TTC549 (cell line): ENCODE data around the gene AMH.

Experiments
- FAIRE-seq: peaks from 2 replicates; lab custom pipeline; 2012; peaks lifted over from hg19 to GRCh38; lab: Jason Lieb, UNC

AMH gene

DNA sequence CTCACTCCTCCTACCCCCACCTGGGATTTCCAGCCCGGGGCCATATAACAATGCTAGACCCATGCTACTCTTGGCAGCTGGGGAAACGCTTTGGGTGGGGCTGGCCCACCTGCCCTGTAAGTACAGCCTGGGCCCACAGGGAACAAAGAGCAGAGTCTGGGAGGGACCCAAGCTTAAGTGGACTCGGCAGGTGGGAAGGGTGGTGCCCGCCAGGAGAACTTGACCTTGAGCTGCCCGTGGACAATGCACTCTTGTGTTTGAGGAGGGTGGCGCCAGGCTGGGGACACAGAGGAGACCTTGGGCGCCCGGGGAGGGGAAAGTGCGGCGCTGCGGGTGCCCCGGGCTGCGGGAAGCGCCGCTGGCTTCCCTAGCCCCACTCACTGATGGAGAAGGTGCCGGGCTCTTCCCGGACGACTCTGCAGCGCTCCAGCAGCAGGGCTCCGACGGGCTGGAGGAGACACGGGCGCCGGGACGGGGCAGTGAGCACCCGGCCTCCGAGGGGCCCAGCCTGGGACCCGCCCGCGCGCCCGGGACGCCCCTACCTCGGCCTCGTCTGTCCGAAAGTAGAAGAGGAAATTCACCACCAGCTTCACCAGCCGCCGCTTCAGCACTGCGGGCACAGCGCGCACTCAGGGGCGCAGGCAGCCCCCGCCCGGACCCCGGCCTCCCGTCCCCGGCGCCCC, 13.6 kb upstream of the AMH start:
- no peak for FAIRE-seq

DNA sequence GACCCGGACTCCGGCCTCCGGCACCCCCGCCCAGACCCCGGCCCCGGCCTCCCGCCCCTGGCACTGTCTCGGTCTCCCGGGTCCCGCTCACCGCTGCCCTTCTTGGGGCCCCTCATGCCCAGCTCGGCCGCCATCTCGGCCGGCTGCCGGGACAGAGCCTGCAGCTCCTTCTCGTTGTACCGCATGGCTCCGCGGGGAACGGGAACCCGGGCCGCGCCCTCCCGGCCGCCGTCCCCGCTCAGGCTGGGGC, 13.1 kb upstream of the AMH start:
- no peak for FAIRE-seq

DNA sequence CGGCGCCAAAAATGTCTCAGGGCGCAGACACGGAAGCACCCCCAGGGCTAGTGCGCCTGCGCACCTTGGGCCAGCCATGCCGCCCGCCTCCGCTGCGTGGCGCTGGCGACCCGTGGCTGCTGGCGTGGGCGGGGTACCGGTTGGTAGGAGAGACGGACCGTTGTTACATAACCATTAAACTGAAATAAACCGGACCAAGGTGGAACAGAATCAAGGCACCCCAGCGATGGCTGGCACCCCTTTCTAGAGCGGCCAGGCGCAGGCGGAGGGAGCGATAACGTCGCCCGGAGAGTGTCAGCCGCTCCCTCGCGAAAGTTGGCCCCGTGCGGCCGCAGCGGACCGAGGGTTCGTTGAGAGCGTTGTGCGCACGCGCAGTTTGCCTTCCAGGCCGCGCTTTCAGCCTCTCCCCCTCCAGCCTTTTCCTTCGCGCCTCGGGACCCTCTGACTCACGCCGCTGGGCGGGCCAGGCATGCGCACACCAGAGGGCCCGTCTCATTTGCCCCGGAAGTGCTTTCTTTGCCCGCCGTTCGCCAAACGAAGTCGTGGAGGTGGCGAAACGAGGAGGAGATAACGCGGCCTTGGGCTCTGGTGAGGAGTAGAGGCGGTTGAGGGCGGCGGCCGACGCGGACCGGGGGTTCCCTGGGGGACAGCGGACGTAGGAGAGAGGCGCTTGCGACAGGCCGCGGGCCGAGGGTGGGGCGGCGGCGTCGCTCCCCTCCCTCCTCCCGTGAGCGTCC, 12.6 kb upstream of the AMH start, which contains the start of the genes PLEKHJ1 and SF3A2:
PLEKHJ1 (minus strand) TSS at position 16 of the 737 bp plus-strand sequence. CDS start 81 bp downstream, outside the sequence.
SF3A2 (plus strand) TSS at position 511 of the 737 bp plus-strand sequence. CDS start 6,595 bp downstream, outside the sequence.
- FAIRE-seq: peak; percentile 64

DNA sequence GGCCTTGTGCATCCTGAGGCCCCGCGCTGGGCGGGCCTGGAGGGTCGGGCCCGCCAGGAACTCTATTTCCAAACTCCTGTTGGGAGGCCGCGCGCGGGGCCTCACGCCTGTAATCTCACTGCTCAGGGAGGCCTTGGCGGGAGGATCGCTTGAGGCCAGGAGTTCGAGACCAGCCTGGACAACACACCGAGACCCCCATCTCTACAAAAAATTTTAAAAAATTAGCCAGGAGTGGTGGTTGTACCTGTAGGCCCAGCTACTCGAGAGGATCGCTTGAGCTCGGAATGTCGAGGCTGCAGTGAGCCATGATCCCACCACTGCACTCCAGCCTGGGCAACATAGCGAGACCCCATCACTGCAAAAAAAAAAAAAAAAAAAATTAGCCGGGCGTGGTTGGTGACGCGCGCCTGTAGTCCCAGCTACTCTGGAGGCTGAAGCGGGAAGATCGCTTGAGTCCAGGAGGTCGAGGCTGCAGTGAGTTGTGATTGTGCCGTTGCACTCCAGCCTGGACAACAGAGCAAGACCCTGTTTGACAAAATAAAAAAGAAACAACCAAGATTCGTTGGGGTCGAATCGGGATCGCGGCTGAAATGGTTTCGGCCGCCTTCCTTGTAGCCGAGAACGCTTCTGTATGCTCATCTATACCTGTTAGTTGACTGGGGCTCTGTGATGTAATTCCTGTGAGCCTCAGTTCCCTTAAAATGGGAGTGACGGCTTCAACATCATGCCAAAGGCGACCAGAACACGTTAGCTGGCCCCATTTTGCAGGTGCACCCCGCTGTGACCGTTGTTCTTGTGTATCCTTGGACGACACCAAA, 11.9 kb upstream of the AMH start:
- no peak for FAIRE-seq

DNA sequence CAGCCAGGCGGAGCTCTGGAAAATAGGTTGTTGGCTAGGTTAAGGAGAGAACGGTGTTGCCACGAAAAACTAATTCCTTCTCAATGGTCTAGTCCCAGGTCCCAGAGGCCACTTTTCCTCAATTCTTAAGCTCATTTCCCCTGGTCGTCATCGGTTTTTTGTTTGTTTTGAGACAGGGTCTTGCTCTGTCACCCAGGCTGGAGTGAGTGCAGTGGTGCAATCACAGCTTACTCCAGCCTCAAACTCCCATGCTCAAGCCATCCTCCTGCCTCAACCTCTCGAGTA, 11.3 kb upstream of the AMH start:
- FAIRE-seq: no peak

DNA sequence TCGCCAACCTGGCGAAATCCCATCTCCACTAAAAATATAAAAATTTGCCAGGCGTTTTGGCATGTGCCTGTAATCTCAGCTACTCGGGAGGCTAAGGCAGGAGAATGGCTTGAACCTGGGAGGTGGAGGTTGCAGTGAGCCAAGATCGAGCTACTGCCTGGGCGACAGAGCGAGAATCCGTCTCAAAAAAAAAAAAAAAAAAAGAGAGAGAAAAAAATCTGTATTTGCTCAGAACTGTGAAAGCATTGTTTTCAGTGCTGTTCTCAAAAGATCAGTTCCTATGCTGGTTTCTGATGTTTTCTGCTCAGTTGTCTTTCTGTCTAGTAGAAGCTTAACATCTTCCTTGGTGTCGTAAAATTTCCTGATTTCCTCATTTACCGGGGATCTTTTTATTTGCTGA, 9.9 kb upstream of the AMH start:
- FAIRE-seq: no peak

DNA sequence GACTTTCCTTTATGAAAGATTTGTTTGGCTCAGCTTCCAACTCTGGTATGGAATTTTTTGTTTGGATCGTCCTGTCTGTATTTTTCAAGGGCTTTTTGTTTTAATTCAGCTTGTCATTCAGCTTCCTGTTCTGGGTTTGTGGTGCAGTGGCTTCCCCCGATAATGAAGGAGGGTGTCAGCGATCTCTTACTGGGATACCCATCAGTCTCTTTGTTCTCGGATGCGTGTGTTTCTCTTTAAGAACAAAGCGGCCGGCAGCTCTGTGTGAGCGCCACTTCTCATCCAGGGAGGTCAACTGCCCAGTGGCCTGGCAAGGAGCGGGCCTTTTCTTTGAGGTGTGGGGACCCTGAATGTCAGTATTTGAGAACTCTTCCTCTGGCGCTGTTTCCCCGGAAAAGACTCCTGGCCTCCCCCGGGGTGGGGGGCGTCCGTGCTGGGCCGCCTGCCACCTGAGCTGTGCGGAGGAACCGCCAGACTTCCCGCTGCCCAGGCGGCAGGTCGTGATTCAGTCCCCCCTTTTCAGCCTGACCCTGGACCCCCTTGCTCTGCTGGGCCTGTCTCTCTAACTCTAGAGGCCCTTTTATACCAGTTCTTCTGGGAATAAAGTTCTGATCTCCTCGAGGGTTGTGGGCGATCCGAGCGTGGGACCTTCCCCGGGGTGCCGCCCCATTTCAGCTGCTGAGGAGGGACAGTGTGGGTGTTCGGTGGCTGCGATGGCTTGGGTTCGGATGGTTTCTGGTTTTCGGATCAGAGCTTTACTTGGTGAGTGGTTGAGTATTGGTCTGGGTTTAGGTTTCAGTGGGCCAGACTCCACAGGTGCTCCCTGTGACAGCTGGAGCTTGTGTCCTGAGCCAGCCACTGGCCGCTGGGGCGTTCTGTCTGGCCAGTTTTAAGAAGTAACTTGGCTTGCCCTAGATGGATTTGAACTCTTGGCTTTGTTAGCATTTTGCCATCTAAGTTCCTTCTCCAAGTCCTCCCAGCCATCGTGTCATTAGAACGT, 9.1 kb upstream of the AMH start:
- FAIRE-seq: no peak

DNA sequence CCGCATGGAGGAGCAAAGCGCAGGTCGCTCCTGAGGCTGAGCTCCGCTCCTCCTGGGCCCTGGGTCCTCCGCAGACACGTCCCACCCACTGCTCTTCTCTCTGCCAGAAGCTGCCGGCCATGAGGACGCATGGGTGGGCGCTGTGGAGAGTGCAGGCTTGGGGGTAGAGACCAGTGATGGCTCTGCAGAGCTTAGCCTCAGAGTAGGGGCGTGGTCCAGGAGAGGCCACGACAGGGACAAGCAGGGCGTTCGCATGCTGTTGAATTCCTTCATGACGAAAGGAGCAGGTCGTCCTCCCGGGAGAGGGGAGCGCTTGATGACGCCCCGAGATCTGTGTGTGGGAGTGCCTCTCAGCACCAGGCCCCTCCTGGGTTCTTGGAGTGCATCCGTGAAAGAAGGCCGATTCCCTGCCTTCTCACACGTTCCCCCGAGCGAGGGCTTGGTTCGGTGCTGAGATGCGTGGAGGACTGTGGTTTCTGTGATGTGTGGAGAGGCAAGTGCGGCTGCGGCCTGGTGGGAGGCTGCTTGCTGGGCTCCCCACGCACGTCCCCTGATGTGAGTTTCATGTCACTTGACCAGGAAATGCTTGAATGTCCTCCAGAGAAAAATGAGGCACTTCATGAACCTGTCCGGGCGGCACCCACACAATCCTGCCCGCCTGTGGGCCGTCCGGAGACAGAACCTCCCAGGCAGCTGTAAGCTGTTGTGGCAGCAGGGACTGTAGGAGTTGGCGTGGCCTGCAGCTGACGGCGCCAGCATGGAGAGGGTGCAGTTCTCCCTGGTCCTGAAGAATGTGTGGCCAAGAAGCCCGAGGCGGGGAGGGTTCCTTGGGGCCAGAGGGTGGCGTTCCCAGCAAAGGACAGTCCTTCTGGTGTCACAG, 8.0 kb upstream of the AMH start:
- no peak for FAIRE-seq

DNA sequence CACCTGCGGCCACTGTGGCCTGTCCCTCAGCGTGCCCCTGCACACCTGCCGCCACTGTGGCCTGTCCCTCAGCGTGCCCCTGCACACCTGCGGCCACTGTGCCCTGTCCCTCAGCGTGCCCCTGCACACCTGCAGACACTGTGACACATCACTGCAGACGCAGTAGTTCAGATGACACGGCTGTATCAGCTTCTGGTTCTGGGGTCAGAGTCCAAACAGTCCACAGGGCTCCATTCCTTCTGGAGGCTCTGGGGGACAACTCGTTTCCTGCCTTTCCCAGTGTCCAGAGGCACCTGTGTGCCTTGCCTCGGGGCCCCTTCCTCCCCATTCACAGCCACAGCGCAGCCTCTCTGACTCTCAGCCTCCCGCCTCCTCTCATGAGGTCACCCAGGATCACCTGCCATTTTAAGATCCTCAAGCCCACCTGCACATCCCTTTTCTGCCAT, 7.0 kb upstream of the AMH start:
- no peak for FAIRE-seq

DNA sequence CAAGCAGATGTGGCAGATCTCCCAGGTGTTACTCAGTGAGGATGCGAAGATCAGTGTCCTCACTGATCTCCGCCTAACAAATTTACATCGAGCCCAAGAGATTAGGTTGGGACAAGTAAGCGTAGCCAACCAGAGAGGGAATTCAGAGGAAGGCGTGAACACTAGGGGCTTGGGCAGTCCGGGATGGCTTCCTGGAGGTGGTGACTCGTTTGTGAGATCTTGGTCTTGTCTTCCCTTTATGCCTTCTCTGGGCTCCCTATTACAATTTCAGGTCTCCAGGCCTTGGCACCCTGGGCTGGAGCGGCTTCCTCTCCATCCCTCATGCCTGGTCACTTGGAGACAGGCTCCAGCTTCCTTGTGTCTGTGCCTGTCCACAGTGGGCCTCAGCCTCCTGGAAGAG, 6.3 kb upstream of the AMH start:
- FAIRE-seq: no peak

DNA sequence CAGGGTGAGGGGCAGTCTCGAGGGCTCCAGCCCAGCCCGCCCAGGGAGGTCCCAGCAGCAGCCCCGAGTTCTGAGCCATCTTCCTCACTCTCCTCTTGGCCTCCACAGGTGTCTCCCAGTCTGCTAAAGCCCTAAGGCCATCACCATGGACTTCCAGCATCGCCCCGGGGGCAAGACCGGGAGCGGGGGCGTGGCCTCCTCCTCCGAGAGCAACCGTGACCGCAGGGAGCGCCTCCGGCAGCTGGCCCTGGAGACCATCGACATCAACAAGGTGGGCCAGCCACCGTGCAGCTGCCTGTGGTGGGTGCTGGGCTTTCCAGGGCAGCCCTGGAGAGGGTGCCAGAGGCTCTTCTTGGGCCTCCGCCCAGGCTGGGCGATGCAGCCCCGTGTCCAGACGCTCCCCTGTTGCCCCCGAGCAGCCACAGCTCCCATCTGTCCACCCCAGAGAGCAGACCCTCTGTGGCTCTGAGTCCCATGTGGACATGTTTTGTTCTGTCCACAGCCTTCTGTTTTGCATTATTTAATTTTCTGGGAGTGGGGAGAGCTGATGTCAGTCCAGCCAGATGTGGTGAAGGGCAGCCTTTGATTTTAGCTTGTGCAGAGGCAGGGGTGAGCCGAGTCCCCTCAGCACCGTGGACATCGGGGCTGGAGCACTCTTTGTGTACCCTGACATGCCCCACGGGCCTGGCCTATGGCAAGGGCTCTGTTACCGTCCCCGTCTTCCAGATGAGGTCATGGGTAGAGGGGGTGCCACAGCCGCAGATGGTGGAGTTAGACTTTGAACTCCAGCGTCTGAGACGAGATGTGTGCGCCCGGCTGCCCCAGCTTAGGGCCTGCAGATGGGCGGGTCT, 5.6 kb upstream of the AMH start:
- FAIRE-seq: no peak

DNA sequence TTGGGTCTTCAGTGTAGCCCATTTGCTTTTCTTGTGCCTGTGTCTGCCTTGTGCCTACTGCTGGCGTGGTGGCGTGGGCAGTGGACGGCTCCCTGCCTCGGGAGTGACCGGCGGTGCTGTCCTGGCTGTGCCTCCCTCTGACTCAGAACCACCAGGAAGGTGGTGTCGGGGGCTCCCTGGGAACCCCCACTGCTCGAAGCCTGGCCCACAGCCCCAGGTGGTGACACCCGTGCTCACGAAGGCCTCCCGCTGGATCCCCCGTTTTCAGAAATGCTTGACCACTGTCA, 5.1 kb upstream of the AMH start:
- FAIRE-seq: no peak

DNA sequence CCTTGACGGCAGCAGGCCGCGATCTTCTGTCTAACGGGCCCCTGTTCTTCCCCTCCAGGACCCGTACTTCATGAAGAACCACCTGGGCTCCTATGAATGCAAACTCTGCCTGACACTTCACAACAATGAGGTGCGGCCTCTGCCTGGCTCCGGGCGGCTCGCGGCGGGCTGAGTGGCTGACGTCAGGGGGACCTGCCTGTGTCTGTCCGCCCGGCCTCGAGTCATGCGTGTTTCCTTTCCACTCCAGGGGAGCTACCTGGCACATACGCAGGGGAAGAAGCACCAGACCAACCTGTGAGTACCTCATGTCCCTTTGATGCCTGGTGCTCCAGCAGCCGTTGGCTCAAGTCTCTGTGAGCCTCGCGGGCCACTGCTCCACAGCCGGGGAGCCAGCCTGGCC, 4.6 kb upstream of the AMH start:
- no peak for FAIRE-seq

DNA sequence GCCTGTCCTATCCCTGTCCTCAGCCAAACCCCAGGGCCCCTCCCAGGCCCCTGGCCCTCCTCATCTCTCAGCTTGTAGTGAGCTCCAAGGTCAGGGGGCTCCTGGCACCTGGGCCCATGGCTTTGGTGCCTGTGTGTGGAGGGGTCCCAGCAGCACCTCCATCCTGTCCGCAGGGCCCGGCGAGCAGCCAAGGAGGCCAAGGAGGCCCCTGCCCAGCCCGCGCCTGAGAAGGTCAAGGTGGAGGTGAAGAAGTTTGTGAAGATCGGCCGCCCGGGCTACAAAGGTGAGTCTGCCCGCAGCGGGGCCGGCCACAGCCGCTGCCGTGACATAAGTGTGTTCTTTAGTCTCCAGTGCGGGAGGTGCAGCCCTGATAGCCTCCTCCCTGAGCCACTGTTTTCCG, 3.9 kb upstream of the AMH start:
- FAIRE-seq: no peak

DNA sequence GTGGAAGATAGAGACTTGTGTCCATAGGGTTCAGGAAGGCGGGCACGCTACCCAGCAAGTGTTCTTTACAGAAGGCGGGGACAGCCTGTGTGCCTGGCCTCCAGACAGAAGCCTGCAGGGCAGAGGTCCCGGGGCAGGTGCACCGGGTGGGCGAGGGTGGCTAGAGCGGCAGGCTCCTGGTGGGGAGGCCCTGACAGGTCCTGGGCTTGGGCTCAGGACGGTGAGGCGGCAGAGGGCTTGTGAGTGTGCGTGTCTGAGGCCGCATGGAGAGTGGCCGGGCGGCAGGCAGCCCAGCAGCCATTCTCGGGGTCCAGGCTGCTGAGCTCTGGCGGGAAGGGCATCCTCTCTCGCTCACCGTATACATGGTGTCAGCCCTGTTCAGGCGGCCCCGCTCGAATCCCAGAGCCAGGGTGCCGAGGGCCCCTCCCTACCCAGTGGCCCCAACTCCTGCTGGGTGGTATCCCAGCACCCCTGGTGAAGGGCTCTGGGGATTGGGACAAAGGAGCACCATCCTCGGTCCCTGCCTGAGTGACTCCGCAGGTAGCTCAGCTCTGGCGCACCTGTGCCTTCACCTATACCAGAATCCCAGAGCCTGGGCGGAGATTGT, 3.0 kb upstream of the AMH start:
- no peak for FAIRE-seq

DNA sequence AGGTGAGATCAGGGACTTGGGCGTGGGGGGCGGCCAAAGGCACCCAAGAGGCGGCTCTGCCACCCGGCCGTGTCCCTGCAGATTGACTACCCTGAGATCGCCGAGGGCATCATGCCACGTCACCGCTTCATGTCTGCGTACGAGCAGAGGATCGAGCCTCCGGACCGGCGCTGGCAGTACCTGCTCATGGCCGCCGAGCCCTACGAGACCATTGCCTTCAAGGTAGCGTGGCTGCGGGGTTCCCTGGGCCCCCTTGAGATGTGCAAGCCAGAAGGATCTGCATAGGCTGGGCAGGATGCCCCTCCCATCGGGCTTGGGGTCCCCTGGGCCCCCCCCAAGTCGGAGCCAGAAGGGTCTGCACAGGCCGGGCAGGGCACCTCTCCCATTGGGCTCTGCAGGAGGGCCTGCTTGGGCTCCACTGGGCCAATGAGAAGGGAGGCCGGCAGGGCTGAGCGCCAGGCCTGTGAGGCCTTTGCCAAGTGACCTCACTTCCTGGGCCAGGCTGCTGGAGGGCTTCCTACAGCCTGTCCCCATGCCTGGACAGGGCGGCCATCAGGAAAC, 2.2 kb upstream of the AMH start:
- FAIRE-seq: no peak

DNA sequence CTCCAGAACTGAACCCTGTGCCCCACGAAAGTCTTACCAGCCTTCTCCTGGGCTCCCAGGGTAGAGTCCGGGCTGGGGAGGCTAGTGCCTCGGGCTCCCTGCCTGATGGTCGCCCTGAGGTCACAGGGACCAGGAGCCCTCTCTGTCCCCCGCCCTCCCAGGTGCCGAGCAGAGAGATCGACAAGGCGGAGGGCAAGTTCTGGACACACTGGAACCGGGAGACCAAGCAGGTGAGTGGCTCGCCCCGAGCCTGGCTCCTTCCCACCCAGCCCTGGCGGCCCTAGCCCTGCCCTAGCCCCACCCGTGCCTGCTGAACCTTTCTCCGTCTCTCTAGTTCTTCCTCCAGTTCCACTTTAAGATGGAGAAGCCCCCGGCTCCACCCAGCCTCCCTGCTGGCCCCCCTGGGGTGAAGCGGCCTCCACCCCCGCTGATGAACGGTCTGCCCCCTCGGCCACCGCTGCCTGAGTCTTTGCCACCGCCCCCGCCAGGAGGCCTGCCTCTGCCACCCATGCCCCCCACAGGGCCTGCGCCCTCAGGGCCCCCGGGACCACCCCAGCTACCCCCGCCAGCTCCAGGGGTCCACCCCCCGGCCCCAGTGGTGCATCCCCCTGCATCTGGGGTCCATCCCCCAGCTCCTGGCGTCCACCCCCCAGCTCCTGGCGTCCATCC, 1.6 kb upstream of the AMH start:
- no peak for FAIRE-seq

DNA sequence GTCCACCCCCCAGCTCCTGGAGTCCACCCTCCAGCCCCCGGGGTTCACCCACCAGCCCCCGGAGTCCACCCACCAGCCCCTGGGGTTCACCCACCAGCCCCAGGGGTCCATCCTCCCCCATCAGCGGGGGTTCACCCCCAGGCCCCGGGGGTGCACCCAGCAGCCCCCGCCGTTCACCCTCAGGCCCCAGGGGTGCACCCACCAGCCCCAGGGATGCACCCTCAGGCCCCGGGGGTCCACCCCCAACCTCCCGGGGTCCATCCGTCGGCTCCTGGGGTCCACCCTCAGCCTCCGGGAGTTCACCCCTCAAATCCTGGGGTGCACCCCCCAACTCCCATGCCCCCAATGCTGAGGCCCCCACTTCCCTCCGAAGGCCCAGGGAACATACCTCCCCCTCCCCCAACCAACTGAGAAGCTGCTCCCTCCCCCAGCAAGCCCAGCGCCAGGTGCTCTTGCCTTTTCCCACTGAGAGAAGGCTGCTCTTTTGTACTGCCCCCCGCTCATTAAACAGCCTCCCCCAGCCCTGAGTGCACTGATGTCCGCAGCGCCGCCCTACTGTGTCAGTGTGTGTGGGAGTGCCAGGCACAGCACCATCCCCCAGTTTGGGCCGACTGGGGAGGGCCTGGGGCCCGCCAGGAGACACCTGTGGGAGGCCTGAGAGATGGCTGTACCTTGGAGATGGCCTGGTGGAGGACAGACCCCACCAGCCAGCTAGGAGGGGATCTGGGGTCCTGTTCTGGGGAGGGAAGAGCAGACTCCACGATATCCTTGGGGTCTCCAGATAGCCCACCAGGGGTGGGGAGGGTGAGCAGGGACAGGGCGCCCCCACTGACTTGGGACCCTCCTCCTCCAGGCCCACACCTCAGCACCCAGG, 750 bp upstream of the AMH start:
- no peak for FAIRE-seq
